CD4-positive, alpha-beta memory T cell (primary cell): ENCODE results near the gene GMIP. TPM values are rescaled to one million over a fixed set of nuclear protein-coding genes. Genes with fewer than 3 reads are reported as not detected.
A peak's percentile ranks its signal among the peaks of the same experiment; 100 is the strongest.
"Not testable (repeated sequence)": the region's sequence is repeated elsewhere in the genome, so short reads cannot be mapped to it uniquely, and the experiment has no call there.

Source experiments
- CTCF ChIA-PET: fragments of 350-600 bp; sonication (Branson Sonifier 250); formaldehyde crosslinking; loops from one replicate; lab custom pipeline; 2021; ENCODE audit warnings: inconsistent platforms; ENCODE audit not compliant: partially characterized antibody; lab: Charles Lee
- POLR2A ChIA-PET: fragments of 350-600 bp; sonication (Branson Sonifier 250); formaldehyde crosslinking; loops from one replicate; lab custom pipeline; 2021; ENCODE audit not compliant: partially characterized antibody; lab: Charles Lee
- DNase-seq, 5 donors: peaks; one replicate each; pipeline versions ENCODE4 v3.0.0 to v3.0.0-alpha.2; 2020 to 2022; ENCODE audit warnings: mixed read lengths in 1 of 5
- H3K27ac ChIP-seq: one replicate; pipeline ENCODE4 v1.7.0; 2013; ENCODE audit warnings: low read depth, low read length
- H3K27me3 ChIP-seq: 2 replicates; pipeline ENCODE4 v1.7.0; 2013; ENCODE audit warnings: mild to moderate bottlenecking, low read length, moderate library complexity; ENCODE audit not compliant: insufficient read depth
- H3K36me3 ChIP-seq: 2 replicates; pipeline ENCODE4 v1.7.0; 2013; ENCODE audit warnings: mild to moderate bottlenecking, low read length, moderate library complexity; ENCODE audit not compliant: insufficient read depth
- H3K4me1 ChIP-seq: 2 replicates; pipeline ENCODE4 v1.7.0; 2013; ENCODE audit warnings: mild to moderate bottlenecking, low read length, moderate library complexity; ENCODE audit not compliant: insufficient read depth
- H3K4me3 ChIP-seq, 2 donors: one replicate each; pipeline ENCODE4 v1.7.0; 2013; ENCODE audit warnings: low read length in 2 of 2, mild to moderate bottlenecking in 1 of 2
- H3K9me3 ChIP-seq, 2 donors: one replicate each; pipeline ENCODE4 v1.7.0; 2013; ENCODE audit warnings: low read length in 2 of 2, control low read depth in 1 of 2; ENCODE audit not compliant: control insufficient read depth in 1 of 2
- H3K27ac Mint-ChIP-seq, 7 donors: one replicate each; pipeline ENCODE4 v1.8.0; 2020 to 2021; ENCODE audit warnings: mixed read lengths in 7 of 7, mild to moderate bottlenecking in 6 of 7, inconsistent platforms in 3 of 7, moderate library complexity in 3 of 7
- H3K27me3 Mint-ChIP-seq, 2 donors: one replicate each; pipeline ENCODE4 v1.8.0; 2020 to 2021; ENCODE audit warnings: mixed read lengths in 2 of 2
- H3K36me3 Mint-ChIP-seq, 2 donors: one replicate each; pipeline ENCODE4 v1.8.0; 2020 to 2021; ENCODE audit warnings: mixed read lengths in 2 of 2, inconsistent platforms in 1 of 2, mild to moderate bottlenecking in 1 of 2
- H3K4me1 Mint-ChIP-seq, 4 donors: one replicate each; pipeline ENCODE4 v1.8.0; 2020 to 2021; ENCODE audit warnings: mixed read lengths in 4 of 4, mild to moderate bottlenecking in 1 of 4
- H3K4me3 Mint-ChIP-seq, 8 donors: one replicate each; pipeline ENCODE4 v1.8.0; 2020 to 2021; ENCODE audit warnings: mixed read lengths in 8 of 8, mild to moderate bottlenecking in 7 of 8, moderate library complexity in 6 of 8, inconsistent platforms in 3 of 8
- H3K9me3 Mint-ChIP-seq, 8 donors: one replicate each; pipeline ENCODE4 v1.8.0; 2020 to 2021; ENCODE audit warnings: mixed read lengths in 8 of 8, mild to moderate bottlenecking in 5 of 8, inconsistent platforms in 3 of 8, moderate library complexity in 1 of 8
- intact Hi-C: fragments of 100-400 bp; cut with micrococcal nuclease; formaldehyde crosslinking; loops from one replicate; pipeline ENCODE4 v1.15.1; 2023
- polyA plus RNA-seq, 2 donors: library from polyadenylated mRNA; unstranded; fragments of 300-500 nt; fragmentation: Illumina TruSeq; gene quantifications; one replicate each; pipeline ENCODE4 v1.2.3, GENCODE V29; 2021
- total RNA-seq, 2 experiments: library from RNA; stranded (reverse); gene quantifications; one replicate each; pipeline ENCODE4 v1.2.3, GENCODE V29; 2021

The GMIP gene
- total and polyA plus RNA-seq, 4 experiments from 2014 or later: 28.4 to 105 (median 75.2) TPM

DNA sequence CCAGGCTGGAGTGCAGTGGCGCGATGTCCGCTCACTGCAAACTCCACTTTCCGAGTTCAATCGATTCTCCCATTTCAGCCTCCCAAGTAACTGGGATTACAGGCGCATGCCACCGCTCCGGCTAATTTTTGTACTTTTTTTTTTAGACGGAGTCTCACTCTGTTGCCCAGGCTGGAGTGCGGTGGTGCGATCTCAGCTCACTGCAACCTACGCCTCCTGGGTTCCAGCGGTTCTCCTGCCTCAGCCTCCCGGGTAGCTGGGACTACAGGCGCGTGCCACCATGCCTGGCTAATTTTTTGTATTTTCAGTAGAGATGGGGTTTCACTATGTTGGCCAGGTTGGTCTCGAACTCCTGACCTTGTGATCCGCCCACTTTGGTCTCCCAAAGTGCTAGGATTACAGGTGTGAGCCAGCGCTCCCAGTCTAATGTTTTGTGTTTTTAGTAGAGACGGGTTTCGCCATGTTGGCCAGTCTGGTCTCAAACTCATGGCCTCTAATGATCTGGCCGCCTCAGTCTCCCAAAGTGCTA, 22.0 kb upstream of the GMIP start:
- H3K4me1 Mint-ChIP-seq: peaks cover 25 to 64% (median 40%) of the 10 kb centered on the region in 4 donors
- Histone ChIP-seq H3K4me1 (peaks cover 56% of the 10 kb centered on the region), H3K36me3 (peaks cover 13% of the 10 kb centered on the region)
- H3K9me3 Mint-ChIP-seq, H3K27ac ChIP-seq, H3K4me3 ChIP-seq, DNase-seq, H3K27me3 Mint-ChIP-seq, H3K27me3 ChIP-seq, H3K9me3 ChIP-seq: not testable (repeated sequence)
- CTCF ChIA-PET: interaction anchor here (0.9 kb wide), 1 partner anchor 107 kb away, joined by 3 read pairs; no protein-coding TSS in a partner anchor
- intact Hi-C loops: loop anchor here (10.0 kb wide), 1 partner anchor 261 kb away; the partner anchor contains the start of gene GATAD2A
- H3K4me3 Mint-ChIP-seq: peak overlapping the region in 4 of 8 donors; percentile 34 to 57 (median 40)
- peaks cover 13 to 39% of the 10 kb centered on the region in 2 donors for H3K36me3 Mint-ChIP-seq
- POLR2A ChIA-PET: interaction anchor here (0.8 to 8.2 kb wide), 4 partner anchors 21 to 156 kb away, joined by 3 to 135 read pairs (median 3); partner anchors contain the start of genes LPAR2, ZNF14 and ZNF506
- peak overlapping the region in 4 of 7 donors; percentile 19 to 95 (median 58) for H3K27ac Mint-ChIP-seq

DNA sequence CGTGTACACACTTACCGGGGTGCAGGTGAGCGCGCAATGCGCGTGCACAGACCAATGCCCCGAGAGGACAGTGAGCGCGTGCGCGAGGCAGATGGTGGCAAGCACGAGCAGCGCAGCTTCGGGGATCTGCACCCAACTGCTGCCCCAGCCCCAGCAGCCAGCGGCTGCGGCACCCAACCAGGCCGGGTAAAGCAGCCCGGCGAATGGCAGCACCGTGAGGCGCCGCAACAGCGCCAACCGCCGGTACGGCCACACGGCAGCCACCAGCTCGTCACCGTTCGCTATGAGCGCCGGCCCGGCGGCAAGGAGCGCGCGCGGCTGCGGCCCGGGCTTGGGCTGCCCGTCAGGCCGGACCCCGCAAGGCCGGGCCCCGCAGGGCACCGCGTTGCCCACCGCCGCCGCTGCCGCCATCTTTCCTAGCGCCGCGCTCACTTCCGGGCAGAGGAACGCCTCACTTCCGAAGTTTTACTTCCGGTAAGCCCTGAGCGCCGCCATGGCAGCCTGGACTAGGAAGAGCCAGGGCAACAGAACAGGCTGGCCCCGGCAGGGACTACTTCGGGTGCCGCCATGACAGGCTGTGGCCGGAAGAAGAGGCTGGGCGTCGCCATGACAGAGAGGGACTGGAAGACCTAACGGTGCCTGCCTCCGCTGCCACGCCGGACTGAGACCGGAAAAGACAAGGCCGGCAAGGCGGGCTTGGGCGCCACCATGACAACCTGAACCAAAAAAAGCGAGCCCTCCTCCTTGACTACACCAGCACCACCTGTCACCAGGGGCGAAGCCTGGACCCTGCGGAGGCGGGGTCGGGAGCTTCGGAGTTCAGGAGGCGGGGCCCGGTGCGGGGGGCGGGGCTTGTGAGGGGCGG, 20.0 kb upstream of the GMIP start, which contains the start of gene ATP13A1:
Gene ATP13A1, minus strand, starts transcription at position 421 of the 865 bp plus-strand sequence. Its CDS starts 10 bp downstream, at position 411.
- Mint-ChIP-seq H3K4me3 (peak within 1 kb of the TSS; percentile 92 to 96 (median 93)), H3K27ac (peak within 1 kb of the TSS; percentile 95 to 99 (median 98)), H3K9me3 (peaks cover 0 to 9% (median 2%) of the 10 kb centered on the region in 8 donors), H3K4me1 (peaks cover 24 to 51% (median 38%) of the 10 kb centered on the region in 4 donors), H3K36me3 (peaks cover 8 to 39% of the 10 kb centered on the region in 2 donors), H3K27me3 (no peaks in the 10 kb centered on the region)
- H3K4me1 ChIP-seq: peaks cover 58% of the 10 kb centered on the region
- H3K4me3 ChIP-seq: peak within 1 kb of the TSS; percentile 78 to 89
- ChIA-PET CTCF (interaction anchor here (1.4 to 4.2 kb wide), 4 partner anchors 14 to 131 kb away, joined by 3 to 12 read pairs (median 7); partner anchors contain the start of gene GMIP), POLR2A (interaction anchor here (0.6 to 8.2 kb wide), 34 partner anchors 8 to 389 kb away, joined by 3 to 135 read pairs (median 4); partner anchors contain the start of genes GMIP, LPAR2, PBX4 and ZNF14)
- no peaks in the 10 kb centered on the region for H3K27me3 ChIP-seq
- H3K27ac ChIP-seq: peak within 1 kb of the TSS; percentile 89
- H3K9me3 ChIP-seq: no peaks in the 10 kb centered on the region
- intact Hi-C loops: loop anchor here (1.0 to 10.0 kb wide), 9 partner anchors 21 to 471 kb away; partner anchors contain the start of genes BORCS8, GATAD2A, GMIP and LPAR2
- H3K36me3 ChIP-seq: peaks cover 18% of the 10 kb centered on the region
- peak; percentile 95 to 98 (median 96) for DNase-seq

DNA sequence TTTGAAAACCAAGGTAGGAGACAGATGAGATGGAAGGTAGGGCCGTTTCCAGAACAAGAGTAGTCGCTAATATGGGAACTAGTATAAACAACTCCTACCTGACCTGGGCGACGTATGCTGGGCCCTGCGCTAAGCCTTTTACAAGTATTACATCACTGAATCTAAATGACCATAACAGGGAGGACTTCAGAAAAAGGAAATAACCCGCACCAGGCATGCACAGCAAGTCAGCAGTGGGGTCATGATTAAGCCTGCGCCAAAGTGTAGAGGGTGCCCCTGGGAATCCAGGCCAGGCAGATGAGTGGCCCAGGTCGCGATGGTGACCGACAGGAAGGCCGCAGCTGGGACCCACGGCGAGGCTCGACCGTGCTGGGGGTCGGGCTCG, 19.4 kb upstream of the GMIP start:
- ChIA-PET POLR2A (interaction anchor here (0.6 to 8.2 kb wide), 29 partner anchors 12 to 389 kb away, joined by 3 to 135 read pairs (median 6); partner anchors contain the start of genes GMIP, LPAR2, NDUFA13 and PBX4), CTCF (interaction anchor here (1.4 to 4.2 kb wide), 4 partner anchors 14 to 131 kb away, joined by 3 to 12 read pairs (median 7); partner anchors contain the start of gene GMIP)
- no peak for DNase-seq
- peak overlapping the region; percentile 89 for H3K27ac ChIP-seq
- H3K4me3 ChIP-seq: peak overlapping the region; percentile 78 to 89
- H3K36me3 Mint-ChIP-seq: peaks cover 14 to 40% of the 10 kb centered on the region in 2 donors
- H3K9me3 ChIP-seq: no peaks in the 10 kb centered on the region
- peaks cover 25 to 51% (median 35%) of the 10 kb centered on the region in 4 donors for H3K4me1 Mint-ChIP-seq
- H3K27me3 ChIP-seq: no peaks in the 10 kb centered on the region
- peak overlapping the region; percentile 91 to 99 (median 95) for H3K27ac Mint-ChIP-seq
- no peaks in the 10 kb centered on the region for H3K27me3 Mint-ChIP-seq
- peaks cover 0 to 5% (median 0%) of the 10 kb centered on the region in 8 donors for H3K9me3 Mint-ChIP-seq
- H3K4me3 Mint-ChIP-seq: peak overlapping the region; percentile 89 to 96 (median 92)
- intact Hi-C loops: loop anchor here (1.0 to 10.0 kb wide), 8 partner anchors 20 to 470 kb away; partner anchors contain the start of genes BORCS8, GATAD2A, GMIP and LPAR2
- H3K4me1 ChIP-seq: peaks cover 56% of the 10 kb centered on the region
- peaks cover 24% of the 10 kb centered on the region for H3K36me3 ChIP-seq

DNA sequence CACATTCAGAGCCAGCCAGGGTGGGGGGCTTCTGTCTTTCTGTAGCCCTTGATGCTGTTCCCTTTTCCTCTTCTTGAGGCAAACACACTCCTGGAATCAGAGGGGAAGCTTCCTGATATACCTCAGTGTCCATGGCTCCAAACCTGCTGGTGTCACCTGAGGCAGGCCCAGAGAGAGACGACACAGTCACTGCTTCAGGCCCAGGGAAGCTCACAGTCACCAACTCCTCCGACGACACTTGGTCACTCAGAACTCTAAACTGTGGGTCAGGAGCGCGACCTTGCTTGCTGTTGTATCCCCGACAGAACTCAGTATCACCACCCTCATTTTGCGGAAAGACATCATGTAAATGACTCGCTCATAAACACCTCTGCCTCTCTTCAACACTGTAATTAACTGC, 18.9 kb upstream of the GMIP start:
- H3K4me3 ChIP-seq: peak overlapping the region; percentile 78 to 89
- peaks cover 18 to 44% of the 10 kb centered on the region in 2 donors for H3K36me3 Mint-ChIP-seq
- peaks cover 50% of the 10 kb centered on the region for H3K4me1 ChIP-seq
- H3K27ac ChIP-seq: peak overlapping the region; percentile 89
- H3K27ac Mint-ChIP-seq: peak overlapping the region; percentile 91 to 99 (median 95)
- DNase-seq: no peak
- H3K36me3 ChIP-seq: peaks cover 29% of the 10 kb centered on the region
- peaks cover 0 to 5% (median 0%) of the 10 kb centered on the region in 8 donors for H3K9me3 Mint-ChIP-seq
- H3K27me3 Mint-ChIP-seq: no peaks in the 10 kb centered on the region
- intact Hi-C loops: loop anchor here (2.0 to 10.0 kb wide), 5 partner anchors 20 to 470 kb away; partner anchors contain the start of genes BORCS8, GATAD2A, GMIP and PBX4
- no peaks in the 10 kb centered on the region for H3K27me3 ChIP-seq
- peaks cover 25 to 46% (median 33%) of the 10 kb centered on the region in 4 donors for H3K4me1 Mint-ChIP-seq
- no peaks in the 10 kb centered on the region for H3K9me3 ChIP-seq
- ChIA-PET CTCF (interaction anchor here (1.0 to 4.2 kb wide), 7 partner anchors 12 to 130 kb away, joined by 3 to 12 read pairs (median 4); partner anchors contain the start of gene GMIP), POLR2A (interaction anchor here (0.9 to 8.2 kb wide), 24 partner anchors 11 to 239 kb away, joined by 3 to 135 read pairs (median 10); partner anchors contain the start of genes GMIP, LPAR2, NDUFA13 and PBX4)
- H3K4me3 Mint-ChIP-seq: peak overlapping the region; percentile 89 to 96 (median 92)

DNA sequence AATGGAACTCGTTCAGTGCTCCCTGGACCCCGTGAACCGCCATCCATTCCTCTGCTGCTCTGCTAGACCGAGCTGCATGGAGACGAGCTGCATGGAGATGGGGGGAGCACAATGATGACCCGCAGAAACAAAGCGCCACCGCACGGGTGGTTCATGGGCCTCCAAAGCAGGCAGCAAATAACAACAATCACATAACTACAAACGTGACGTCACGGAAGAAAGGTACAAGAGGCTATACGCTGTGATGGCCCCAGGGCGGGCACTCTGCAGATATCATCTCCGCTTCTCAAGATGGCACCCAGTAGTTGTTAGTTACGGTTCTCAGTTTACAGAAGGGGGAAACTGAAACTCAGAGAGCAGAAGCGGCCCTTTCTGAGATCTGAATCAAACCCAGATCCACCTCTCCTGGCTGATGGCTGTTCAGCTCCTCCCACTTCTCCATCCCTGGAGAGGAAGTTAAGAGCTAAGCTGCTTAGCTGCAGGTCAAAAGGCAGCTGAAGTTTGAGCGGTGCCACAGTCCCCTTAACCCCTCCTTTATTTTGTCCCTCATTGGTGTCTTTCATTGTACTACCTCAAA, 18.3 kb upstream of the GMIP start:
- peak overlapping the region; percentile 89 to 96 (median 92) for H3K4me3 Mint-ChIP-seq
- peak overlapping the region; percentile 91 to 99 (median 95) for H3K27ac Mint-ChIP-seq
- H3K9me3 Mint-ChIP-seq: peaks cover 0 to 3% (median 0%) of the 10 kb centered on the region in 8 donors
- peaks cover 23 to 42% (median 30%) of the 10 kb centered on the region in 4 donors for H3K4me1 Mint-ChIP-seq
- intact Hi-C loops: loop anchor here (2.0 to 10.0 kb wide), 5 partner anchors 19 to 469 kb away; partner anchors contain the start of genes BORCS8, GATAD2A, GMIP and PBX4
- ChIA-PET CTCF (interaction anchor here (1.0 to 4.2 kb wide), 7 partner anchors 11 to 130 kb away, joined by 3 to 12 read pairs (median 4); partner anchors contain the start of gene GMIP), POLR2A (interaction anchor here (0.9 to 5.7 kb wide), 16 partner anchors 9 to 239 kb away, joined by 3 to 42 read pairs (median 14); partner anchors contain the start of genes GMIP, LPAR2, NDUFA13 and TSSK6)
- Histone ChIP-seq H3K4me1 (peaks cover 45% of the 10 kb centered on the region), H3K9me3 (no peaks in the 10 kb centered on the region), H3K4me3 (peak overlapping the region; percentile 78 to 89), H3K36me3 (peaks cover 35% of the 10 kb centered on the region), H3K27me3 (no peaks in the 10 kb centered on the region), H3K27ac (peak overlapping the region; percentile 89)
- H3K27me3 Mint-ChIP-seq: no peaks in the 10 kb centered on the region
- peak; percentile 54 to 77 (median 67) for DNase-seq
- H3K36me3 Mint-ChIP-seq: peaks cover 21 to 49% of the 10 kb centered on the region in 2 donors
